ENCODE measurements around the gene AKT2. TPM values are rescaled to one million over a fixed set of nuclear protein-coding genes. Genes with fewer than 3 reads are reported as not detected.

Gene AKT2
- total and polyA plus RNA-seq, 4 donors = 24.8 to 131 (median 89.3) TPM

- intact Hi-C loops (cut with DNase I) = no loop called here
- H3K4me1 ChIP-seq (ENCODE audit: control insufficient read depth in 1 of 2, insufficient read depth in 2 of 2, low read length in 2 of 2) = no peaks in the 10 kb centered on the region
- WGBS, 2 donors = 92% methylated on average over 14 of the region's 14 CpGs
These were observed 12.9 kb downstream of the AKT2 start for GRCh38 chr19:40272261-40272660.

DNA sequence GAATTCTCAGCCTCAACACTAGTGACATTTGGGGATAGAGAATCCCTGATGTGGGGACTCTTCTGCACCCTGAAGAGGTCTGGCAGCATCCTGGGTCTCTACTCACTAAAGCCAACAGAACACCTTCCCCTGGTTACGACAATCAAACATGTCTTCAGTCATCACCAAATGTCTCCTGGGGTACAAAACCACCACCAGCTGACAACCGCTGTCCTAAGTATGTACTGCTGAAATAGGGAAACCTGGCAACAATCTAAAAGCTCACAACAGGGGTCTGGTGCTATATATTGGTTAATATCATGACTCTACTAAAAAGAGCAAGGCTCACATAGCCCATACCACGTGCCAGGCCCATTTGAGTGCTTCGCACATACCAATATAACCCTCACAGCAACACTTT, 13.4 kb downstream of the AKT2 start:
- H3K36me3 ChIP-seq (ENCODE audit: control insufficient read depth in 1 of 2, insufficient read depth in 2 of 2, low read length in 1 of 2) = no peaks in the 10 kb centered on the region
- no peaks in the 10 kb centered on the region for H3K9me3 ChIP-seq (ENCODE audit: control insufficient read depth, low read length)
- DNase-seq = no peak
- ATAC-seq (ENCODE audit: low FRiP score) = no peak
- no peak overlapping the region for H3K4me3 ChIP-seq (ENCODE audit: low read length in 2 of 2)
- H3K4me1 ChIP-seq (ENCODE audit: control insufficient read depth in 1 of 2, insufficient read depth in 2 of 2, low read length in 2 of 2) = no peaks in the 10 kb centered on the region
- no peak overlapping the region for H3K27ac ChIP-seq (ENCODE audit: low read depth in 1 of 2, low read length in 2 of 2)
- WGBS, 2 donors = 90 to 93% methylated on average over 4 of the region's 4 CpGs
- no peaks in the 10 kb centered on the region for H3K27me3 ChIP-seq (ENCODE audit: control insufficient read depth in 1 of 2, insufficient read depth in 2 of 2, low read length in 1 of 2)
- intact Hi-C loops (cut with DNase I) = no loop called here

More at GRCh38 chr19:40272261-40272660, 12.9 kb downstream of the AKT2 start:
- no peaks in the 10 kb centered on the region for H3K9me3 ChIP-seq (ENCODE audit: control insufficient read depth, low read length)
- H3K36me3 ChIP-seq (ENCODE audit: control insufficient read depth in 1 of 2, insufficient read depth in 2 of 2, low read length in 1 of 2) = no peaks in the 10 kb centered on the region
- no peaks in the 10 kb centered on the region for H3K27me3 ChIP-seq (ENCODE audit: control insufficient read depth in 1 of 2, insufficient read depth in 2 of 2, low read length in 1 of 2)
- DNase-seq (no peak), ATAC-seq (ENCODE audit: low FRiP score) (no peak)
- H3K4me3 ChIP-seq (ENCODE audit: low read length in 2 of 2) = no peak overlapping the region
- H3K27ac ChIP-seq (ENCODE audit: low read depth in 1 of 2, low read length in 2 of 2) = no peak overlapping the region

- Histone ChIP-seq H3K4me3 (ENCODE audit: low read length in 2 of 2) (no peak overlapping the region), H3K27me3 (ENCODE audit: control insufficient read depth in 1 of 2, insufficient read depth in 2 of 2, low read length in 1 of 2) (no peaks in the 10 kb centered on the region), H3K4me1 (ENCODE audit: control insufficient read depth in 1 of 2, insufficient read depth in 2 of 2, low read length in 2 of 2) (no peaks in the 10 kb centered on the region), H3K9me3 (ENCODE audit: control insufficient read depth, low read length) (no peaks in the 10 kb centered on the region), H3K27ac (ENCODE audit: low read depth in 1 of 2, low read length in 2 of 2) (no peak overlapping the region), H3K36me3 (ENCODE audit: control insufficient read depth in 1 of 2, insufficient read depth in 2 of 2, low read length in 1 of 2) (no peaks in the 10 kb centered on the region)
- intact Hi-C loops (cut with DNase I) = no loop called here
- DNase-seq (no peak), ATAC-seq (ENCODE audit: low FRiP score) (no peak)
- 86 to 88% methylated on average over 12 of the region's 12 CpGs for WGBS, 2 donors
These were observed 14.6 kb downstream of the AKT2 start for GRCh38 chr19:40270362-40271089.

- Histone ChIP-seq H3K4me1 (ENCODE audit: control insufficient read depth in 1 of 2, insufficient read depth in 2 of 2, low read length in 2 of 2) (no peaks in the 10 kb centered on the region), H3K27ac (ENCODE audit: low read depth in 1 of 2, low read length in 2 of 2) (no peak overlapping the region)
- 91 to 92% methylated on average over 11 of the region's 11 CpGs for WGBS, 2 donors
These were observed 15.8 kb downstream of the AKT2 start for GRCh38 chr19:40269216-40269940.

GRCh38 chr19:40267601-40267997, 17.5 kb downstream of the AKT2 start:
- H3K27me3 ChIP-seq (ENCODE audit: control insufficient read depth in 1 of 2, insufficient read depth in 2 of 2, low read length in 1 of 2) = no peaks in the 10 kb centered on the region
- H3K4me1 ChIP-seq (ENCODE audit: control insufficient read depth in 1 of 2, insufficient read depth in 2 of 2, low read length in 2 of 2) = no peaks in the 10 kb centered on the region
- intact Hi-C loops (cut with DNase I) = no loop called here
- no peak overlapping the region for H3K4me3 ChIP-seq (ENCODE audit: low read length in 2 of 2)
- no peak for DNase-seq
- no peak for ATAC-seq (ENCODE audit: low FRiP score)
- H3K27ac ChIP-seq (ENCODE audit: low read depth in 1 of 2, low read length in 2 of 2) = no peak overlapping the region
- WGBS, 2 donors = 84 to 91% methylated on average over 6 of the region's 6 CpGs
- no peaks in the 10 kb centered on the region for H3K36me3 ChIP-seq (ENCODE audit: control insufficient read depth in 1 of 2, insufficient read depth in 2 of 2, low read length in 1 of 2)
- no peaks in the 10 kb centered on the region for H3K9me3 ChIP-seq (ENCODE audit: control insufficient read depth, low read length)

More at GRCh38 chr19:40269216-40269940, 15.8 kb downstream of the AKT2 start:
- ATAC-seq (ENCODE audit: low FRiP score) (no peak), DNase-seq (no peak)
- intact Hi-C loops (cut with DNase I) = no loop called here
- Histone ChIP-seq H3K9me3 (ENCODE audit: control insufficient read depth, low read length) (no peaks in the 10 kb centered on the region), H3K36me3 (ENCODE audit: control insufficient read depth in 1 of 2, insufficient read depth in 2 of 2, low read length in 1 of 2) (no peaks in the 10 kb centered on the region), H3K4me3 (ENCODE audit: low read length in 2 of 2) (no peak overlapping the region), H3K27me3 (ENCODE audit: control insufficient read depth in 1 of 2, insufficient read depth in 2 of 2, low read length in 1 of 2) (no peaks in the 10 kb centered on the region)

GRCh38 chr19:40266912-40267600, 18.1 kb downstream of the AKT2 start:
- H3K4me3 ChIP-seq (ENCODE audit: low read length in 2 of 2) = no peak overlapping the region
- no peaks in the 10 kb centered on the region for H3K9me3 ChIP-seq (ENCODE audit: control insufficient read depth, low read length)
- ATAC-seq (ENCODE audit: low FRiP score) (no peak), DNase-seq (no peak)
- 89% methylated on average over 15 of the region's 15 CpGs for WGBS, 2 donors
- H3K4me1 ChIP-seq (ENCODE audit: control insufficient read depth in 1 of 2, insufficient read depth in 2 of 2, low read length in 2 of 2) = no peaks in the 10 kb centered on the region
- H3K36me3 ChIP-seq (ENCODE audit: control insufficient read depth in 1 of 2, insufficient read depth in 2 of 2, low read length in 1 of 2) = no peaks in the 10 kb centered on the region
- H3K27me3 ChIP-seq (ENCODE audit: control insufficient read depth in 1 of 2, insufficient read depth in 2 of 2, low read length in 1 of 2) = no peaks in the 10 kb centered on the region
- intact Hi-C loops (cut with DNase I) = no loop called here
- no peak overlapping the region for H3K27ac ChIP-seq (ENCODE audit: low read depth in 1 of 2, low read length in 2 of 2)

DNA sequence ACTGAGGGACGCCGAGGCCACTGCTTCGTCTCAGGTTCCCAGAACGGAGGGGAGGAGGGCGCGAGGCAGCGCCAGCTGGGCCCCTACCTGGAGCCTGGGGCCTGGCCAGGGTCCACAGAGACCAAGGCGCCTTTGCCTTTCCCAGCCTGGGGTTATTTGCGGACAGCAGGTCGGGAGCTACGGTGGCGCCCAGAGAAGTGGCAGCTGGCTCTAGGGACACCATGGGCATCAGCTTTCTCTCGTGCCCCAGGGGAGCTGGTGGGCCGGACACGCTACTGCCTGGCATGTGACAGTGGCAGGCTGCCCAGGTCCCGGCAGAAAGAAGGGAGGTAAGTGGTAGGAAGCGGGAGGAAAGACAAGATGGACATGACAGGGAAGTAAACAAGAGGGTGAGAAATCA, 19.0 kb downstream of the AKT2 start:
- Histone ChIP-seq H3K4me1 (ENCODE audit: control insufficient read depth in 1 of 2, insufficient read depth in 2 of 2, low read length in 2 of 2) (no peaks in the 10 kb centered on the region), H3K36me3 (ENCODE audit: control insufficient read depth in 1 of 2, insufficient read depth in 2 of 2, low read length in 1 of 2) (no peaks in the 10 kb centered on the region), H3K27me3 (ENCODE audit: control insufficient read depth in 1 of 2, insufficient read depth in 2 of 2, low read length in 1 of 2) (no peaks in the 10 kb centered on the region), H3K4me3 (ENCODE audit: low read length in 2 of 2) (no peak overlapping the region), H3K9me3 (ENCODE audit: control insufficient read depth, low read length) (no peaks in the 10 kb centered on the region), H3K27ac (ENCODE audit: low read depth in 1 of 2, low read length in 2 of 2) (no peak overlapping the region)
- DNase-seq (no peak), ATAC-seq (ENCODE audit: low FRiP score) (no peak)
- intact Hi-C loops (cut with DNase I) = no loop called here
- WGBS, 2 donors = 27 to 33% methylated on average over 15 to 17 of the region's 17 CpGs

DNA sequence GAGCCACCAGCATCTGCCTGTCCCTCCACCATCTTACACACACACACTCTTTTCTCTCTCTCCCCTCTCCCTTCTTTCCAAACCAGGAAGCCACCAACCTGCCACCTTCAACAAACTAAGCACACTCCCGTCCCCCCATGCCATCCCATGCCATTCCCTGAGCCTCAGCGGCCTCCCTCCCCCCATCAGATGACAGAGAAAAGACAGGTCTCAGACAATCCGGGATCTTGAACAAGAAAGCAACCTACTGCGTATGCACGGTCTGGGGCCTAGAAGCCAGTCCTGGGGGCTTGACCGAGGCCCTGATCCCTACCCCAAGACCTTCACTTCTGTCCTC, 19.4 kb downstream of the AKT2 start:
- no peaks in the 10 kb centered on the region for H3K36me3 ChIP-seq (ENCODE audit: control insufficient read depth in 1 of 2, insufficient read depth in 2 of 2, low read length in 1 of 2)
- 88 to 89% methylated on average over 6 of the region's 6 CpGs for WGBS, 2 donors
- no peak for ATAC-seq (ENCODE audit: low FRiP score)

More for the DNA sequence above, 19.4 kb downstream of the AKT2 start:
- Histone ChIP-seq H3K4me1 (ENCODE audit: control insufficient read depth in 1 of 2, insufficient read depth in 2 of 2, low read length in 2 of 2) (no peaks in the 10 kb centered on the region), H3K27ac (ENCODE audit: low read depth in 1 of 2, low read length in 2 of 2) (no peak overlapping the region), H3K9me3 (ENCODE audit: control insufficient read depth, low read length) (no peaks in the 10 kb centered on the region), H3K27me3 (ENCODE audit: control insufficient read depth in 1 of 2, insufficient read depth in 2 of 2, low read length in 1 of 2) (no peaks in the 10 kb centered on the region), H3K4me3 (ENCODE audit: low read length in 2 of 2) (no peak overlapping the region)
- intact Hi-C loops (cut with DNase I) = no loop called here
- DNase-seq = no peak

Data from aorta (tissue), 5 donors.